ENCODE measurements around the gene MBD4. TPM values are rescaled to one million over a fixed set of nuclear protein-coding genes. Genes with fewer than 3 reads are reported as not detected.
"Not testable (repeated sequence)": the region's sequence is repeated elsewhere in the genome, so short reads cannot be mapped to it uniquely, and the experiment has no call there.

MBD4 gene
- total RNA-seq, 1 experiment from 2014 or later: 130 TPM

- Histone ChIP-seq H3K9ac (ENCODE audit: low read length) (no peak overlapping the region), H4K20me1 (ENCODE audit: insufficient read depth, low read depth, low read length) (no peaks in the 10 kb centered on the region), H3K9me2 (replicated peaks; ENCODE audit: insufficient read depth, low read length) (no peaks in the 10 kb centered on the region), H3K27ac (ENCODE audit: low read length) (no peak overlapping the region), H3K4me3 (ENCODE audit: low read length) (no peak overlapping the region), H3K36me3 (ENCODE audit: insufficient read depth, low read length) (no peaks in the 10 kb centered on the region), H3K4me2 (ENCODE audit: low read depth, low read length, poor library complexity, severe bottlenecking) (no peak overlapping the region), H3K9me3 (ENCODE audit: low read length) (no peaks in the 10 kb centered on the region), H3K27me3 (ENCODE audit: low read length) (no peaks in the 10 kb centered on the region), H2AFZ (ENCODE audit: low read length) (no peak overlapping the region), H3K4me1 (ENCODE audit: low read length) (no peaks in the 10 kb centered on the region), H3K79me2 (ENCODE audit: low read length) (no peaks in the 10 kb centered on the region)
- no peak for DNase-seq
These were observed 22.4 kb downstream of the MBD4 start for GRCh38 chr3:129417326-129417725.

- H3K79me2 ChIP-seq (ENCODE audit: low read length): no peaks in the 10 kb centered on the region
- no peak overlapping the region for H3K4me3 ChIP-seq (ENCODE audit: low read length)
- no peak for DNase-seq
These were observed 23.3 kb downstream of the MBD4 start for GRCh38 chr3:129416415-129416814.

GRCh38 chr3:129415830-129416229 lies 23.9 kb downstream of the MBD4 start:
- Histone ChIP-seq H3K9me3 (ENCODE audit: low read length) (no peaks in the 10 kb centered on the region), H3K4me2 (ENCODE audit: low read depth, low read length, poor library complexity, severe bottlenecking) (no peak overlapping the region), H3K4me1 (ENCODE audit: low read length) (no peaks in the 10 kb centered on the region), H3K9me2 (replicated peaks; ENCODE audit: insufficient read depth, low read length) (no peaks in the 10 kb centered on the region), H3K27ac (ENCODE audit: low read length) (no peak overlapping the region), H3K9ac (ENCODE audit: low read length) (no peak overlapping the region), H2AFZ (ENCODE audit: low read length) (no peak overlapping the region), H4K20me1 (ENCODE audit: insufficient read depth, low read depth, low read length) (no peaks in the 10 kb centered on the region), H3K36me3 (ENCODE audit: insufficient read depth, low read length) (no peaks in the 10 kb centered on the region), H3K79me2 (ENCODE audit: low read length) (no peaks in the 10 kb centered on the region), H3K4me3 (ENCODE audit: low read length) (no peak overlapping the region), H3K27me3 (ENCODE audit: low read length) (no peaks in the 10 kb centered on the region)
- DNase-seq: no peak

More at GRCh38 chr3:129416415-129416814, 23.3 kb downstream of the MBD4 start:
- Histone ChIP-seq H3K27ac (ENCODE audit: low read length) (no peak overlapping the region), H3K9ac (ENCODE audit: low read length) (no peak overlapping the region), H3K27me3 (ENCODE audit: low read length) (no peaks in the 10 kb centered on the region), H3K4me2 (ENCODE audit: low read depth, low read length, poor library complexity, severe bottlenecking) (no peak overlapping the region), H3K9me3 (ENCODE audit: low read length) (no peaks in the 10 kb centered on the region), H3K4me1 (ENCODE audit: low read length) (no peaks in the 10 kb centered on the region), H3K36me3 (ENCODE audit: insufficient read depth, low read length) (no peaks in the 10 kb centered on the region), H4K20me1 (ENCODE audit: insufficient read depth, low read depth, low read length) (no peaks in the 10 kb centered on the region), H2AFZ (ENCODE audit: low read length) (no peak overlapping the region), H3K9me2 (replicated peaks; ENCODE audit: insufficient read depth, low read length) (no peaks in the 10 kb centered on the region)

GRCh38 chr3:129415378-129415777 lies 24.4 kb downstream of the MBD4 start:
- H4K20me1 ChIP-seq (ENCODE audit: insufficient read depth, low read depth, low read length): no peaks in the 10 kb centered on the region
- H3K79me2 ChIP-seq (ENCODE audit: low read length): no peaks in the 10 kb centered on the region
- H3K27ac ChIP-seq (ENCODE audit: low read length): no peak overlapping the region
- no peak overlapping the region for H3K9ac ChIP-seq (ENCODE audit: low read length)
- H3K4me1 ChIP-seq (ENCODE audit: low read length): no peaks in the 10 kb centered on the region
- no peak overlapping the region for H3K4me3 ChIP-seq (ENCODE audit: low read length)
- no peak for DNase-seq
- no peaks in the 10 kb centered on the region for H3K9me2 ChIP-seq (replicated peaks; ENCODE audit: insufficient read depth, low read length)
- no peaks in the 10 kb centered on the region for H3K27me3 ChIP-seq (ENCODE audit: low read length)
- no peak overlapping the region for H3K4me2 ChIP-seq (ENCODE audit: low read depth, low read length, poor library complexity, severe bottlenecking)
- H3K36me3 ChIP-seq (ENCODE audit: insufficient read depth, low read length): no peaks in the 10 kb centered on the region
- no peaks in the 10 kb centered on the region for H3K9me3 ChIP-seq (ENCODE audit: low read length)
- H2AFZ ChIP-seq (ENCODE audit: low read length): no peak overlapping the region

GRCh38 chr3:129413687-129414506 lies 25.9 kb downstream of the MBD4 start:
- Histone ChIP-seq H3K9me3 (ENCODE audit: low read length) (no peaks in the 10 kb centered on the region), H2AFZ (ENCODE audit: low read length) (no peak overlapping the region), H3K4me3 (ENCODE audit: low read length) (no peak overlapping the region), H3K36me3 (ENCODE audit: insufficient read depth, low read length) (no peaks in the 10 kb centered on the region), H3K27me3 (ENCODE audit: low read length) (no peaks in the 10 kb centered on the region), H3K79me2 (ENCODE audit: low read length) (no peaks in the 10 kb centered on the region), H4K20me1 (ENCODE audit: insufficient read depth, low read depth, low read length) (no peaks in the 10 kb centered on the region), H3K9ac (ENCODE audit: low read length) (no peak overlapping the region), H3K27ac (ENCODE audit: low read length) (no peak overlapping the region), H3K4me1 (ENCODE audit: low read length) (peaks cover 6% of the 10 kb centered on the region), H3K4me2 (ENCODE audit: low read depth, low read length, poor library complexity, severe bottlenecking) (no peak overlapping the region), H3K9me2 (replicated peaks; ENCODE audit: insufficient read depth, low read length) (no peaks in the 10 kb centered on the region)
- DNase-seq: no peak

GRCh38 chr3:129413238-129413637 lies 26.5 kb downstream of the MBD4 start:
- H3K27ac ChIP-seq (ENCODE audit: low read length); H3K79me2 ChIP-seq (ENCODE audit: low read length); H4K20me1 ChIP-seq (ENCODE audit: insufficient read depth, low read depth, low read length); H3K4me1 ChIP-seq (ENCODE audit: low read length); H3K36me3 ChIP-seq (ENCODE audit: insufficient read depth, low read length); H3K4me2 ChIP-seq (ENCODE audit: low read depth, low read length, poor library complexity, severe bottlenecking); H3K9me3 ChIP-seq (ENCODE audit: low read length); H3K9ac ChIP-seq (ENCODE audit: low read length); H3K27me3 ChIP-seq (ENCODE audit: low read length); H3K9me2 ChIP-seq (replicated peaks; ENCODE audit: insufficient read depth, low read length); H2AFZ ChIP-seq (ENCODE audit: low read length); H3K4me3 ChIP-seq (ENCODE audit: low read length); DNase-seq: not testable (repeated sequence)

GRCh38 chr3:129412542-129413198 lies 27.1 kb downstream of the MBD4 start:
- H3K36me3 ChIP-seq (ENCODE audit: insufficient read depth, low read length): no peaks in the 10 kb centered on the region
- no peak overlapping the region for H3K9ac ChIP-seq (ENCODE audit: low read length)
- H3K4me2 ChIP-seq (ENCODE audit: low read depth, low read length, poor library complexity, severe bottlenecking): no peak overlapping the region
- peaks cover 6% of the 10 kb centered on the region for H3K4me1 ChIP-seq (ENCODE audit: low read length)
- H3K9me2 ChIP-seq (replicated peaks; ENCODE audit: insufficient read depth, low read length): no peaks in the 10 kb centered on the region
- DNase-seq: no peak
- no peak overlapping the region for H3K4me3 ChIP-seq (ENCODE audit: low read length)
- H4K20me1 ChIP-seq (ENCODE audit: insufficient read depth, low read depth, low read length): no peaks in the 10 kb centered on the region
- no peak overlapping the region for H3K27ac ChIP-seq (ENCODE audit: low read length)
- H3K27me3 ChIP-seq (ENCODE audit: low read length): no peaks in the 10 kb centered on the region
- no peaks in the 10 kb centered on the region for H3K79me2 ChIP-seq (ENCODE audit: low read length)
- no peak overlapping the region for H2AFZ ChIP-seq (ENCODE audit: low read length)
- no peaks in the 10 kb centered on the region for H3K9me3 ChIP-seq (ENCODE audit: low read length)

- H3K36me3 ChIP-seq (ENCODE audit: insufficient read depth, low read length): no peaks in the 10 kb centered on the region
- H3K9me2 ChIP-seq (replicated peaks; ENCODE audit: insufficient read depth, low read length): no peaks in the 10 kb centered on the region
- H2AFZ ChIP-seq (ENCODE audit: low read length): no peak overlapping the region
These were observed 28.8 kb downstream of the MBD4 start for GRCh38 chr3:129410971-129411370.

More at GRCh38 chr3:129410971-129411370, 28.8 kb downstream of the MBD4 start:
- no peak overlapping the region for H3K4me2 ChIP-seq (ENCODE audit: low read depth, low read length, poor library complexity, severe bottlenecking)
- DNase-seq: no peak
- H3K4me3 ChIP-seq (ENCODE audit: low read length): no peak overlapping the region
- H3K79me2 ChIP-seq (ENCODE audit: low read length): no peaks in the 10 kb centered on the region
- no peaks in the 10 kb centered on the region for H4K20me1 ChIP-seq (ENCODE audit: insufficient read depth, low read depth, low read length)
- no peak overlapping the region for H3K27ac ChIP-seq (ENCODE audit: low read length)
- H3K27me3 ChIP-seq (ENCODE audit: low read length): no peaks in the 10 kb centered on the region
- no peaks in the 10 kb centered on the region for H3K9me3 ChIP-seq (ENCODE audit: low read length)
- H3K9ac ChIP-seq (ENCODE audit: low read length): no peak overlapping the region
- peaks cover 6% of the 10 kb centered on the region for H3K4me1 ChIP-seq (ENCODE audit: low read length)

All from Karpas-422 (cell line).